Vagina (tissue), 2 donors: Measurements from ENCODE around the gene FAM81B. TPM values are rescaled to one million over a fixed set of nuclear protein-coding genes. Genes with fewer than 3 reads are reported as not detected.

Source experiments
- DNase-seq, 2 donors: peaks; one replicate each; pipeline ENCODE4 v3.0.0-alpha.2; 2017; ENCODE audit errors: extremely low spot score in 2 of 2
- H3K27ac ChIP-seq: fragments of 200-600 bp; sonication (generic); one replicate; pipeline ENCODE4 v1.5.1; 2019
- H3K27me3 ChIP-seq: fragments of 200-600 bp; sonication (generic); one replicate; pipeline ENCODE4 v1.5.1; 2019
- H3K36me3 ChIP-seq, 2 donors: fragments of 200-600 bp; sonication (generic); one replicate each; pipeline ENCODE4 v1.5.1; 2017 to 2019
- H3K4me1 ChIP-seq: fragments of 200-600 bp; sonication (generic); one replicate; pipeline ENCODE4 v1.5.1; 2019
- H3K4me3 ChIP-seq, 2 donors: fragments of 200-600 bp; sonication (generic); 1 replicate in 1 of 2; 2 replicates in 1 of 2; pipeline ENCODE4 v1.5.1; 2016 to 2019
- H3K9me3 ChIP-seq: fragments of 200-600 bp; sonication (generic); one replicate; pipeline ENCODE4 v1.5.1; 2019
- CTCF ChIP-seq, 3 experiments: fragments of 450-650 bp in 2 of 3; fragments of 200-600 bp in 1 of 3; sonication (generic) in 1 of 3; IDR thresholded peaks; one replicate each; pipeline ENCODE4 v1.5.1; 2017 to 2019; ENCODE audit warnings: antibody characterized with exemption in 3 of 3, mild to moderate bottlenecking in 2 of 3, moderate library complexity in 2 of 3
- POLR2A ChIP-seq, 2 donors: fragments of 450-650 bp; IDR thresholded peaks; one replicate each; pipeline ENCODE4 v1.6.1; 2017; ENCODE audit warnings: antibody characterized with exemption in 2 of 2, mild to moderate bottlenecking in 2 of 2, moderate library complexity in 2 of 2
- POLR2AphosphoS5 ChIP-seq, 2 donors: sonication (generic); formaldehyde crosslinking; IDR thresholded peaks; one replicate each; pipeline ENCODE4 v1.9.0; 2017; ENCODE audit warnings: antibody characterized with exemption in 2 of 2, mild to moderate bottlenecking in 2 of 2, low read depth in 1 of 2; ENCODE audit not compliant: insufficient read depth in 1 of 2
- intact Hi-C: fragments of 100-400 bp; cut with DNase I; formaldehyde crosslinking; loops from one replicate; pipeline ENCODE4 v1.15.1; 2023
- total RNA-seq: library from RNA; depleted of rRNA; stranded (reverse); fragments of >200 nt; gene quantifications from one replicate; pipeline ENCODE4 v1.2.3, GENCODE V29; 2016

The FAM81B gene
- total RNA-seq, 1 donor from 2014 or later = not detected

- H3K9me3 ChIP-seq = no peaks in the 10 kb centered on the region
- H3K4me3 ChIP-seq = no peak overlapping the region
- H3K36me3 ChIP-seq = no peaks in the 10 kb centered on the region
- intact Hi-C loops = no loop called here
- H3K27ac ChIP-seq = no peak overlapping the region
- no peaks in the 10 kb centered on the region for H3K27me3 ChIP-seq
- TF ChIP-seq POLR2AphosphoS5 (IDR thresholded peaks at IDR 0.05; ENCODE audit: insufficient read depth in 1 of 2, low read depth in 1 of 2) = no peak
- no peak for TF ChIP-seq CTCF (IDR thresholded peaks at IDR 0.05)
- TF ChIP-seq POLR2A (IDR thresholded peaks at IDR 0.05) = no peak
- no peaks in the 10 kb centered on the region for H3K4me1 ChIP-seq
- DNase-seq = no peak
Measured at GRCh38 chr5:95411474-95411873, 20.3 kb downstream of the FAM81B start.

- H3K4me1 ChIP-seq = no peaks in the 10 kb centered on the region
- no peaks in the 10 kb centered on the region for H3K27me3 ChIP-seq
- H3K27ac ChIP-seq = no peak overlapping the region
Measured at GRCh38 chr5:95414451-95414850, 23.3 kb downstream of the FAM81B start.

GRCh38 chr5:95417971-95418370 lies 26.8 kb downstream of the FAM81B start:
- no peaks in the 10 kb centered on the region for H3K9me3 ChIP-seq
- intact Hi-C loops = no loop called here
- H3K4me3 ChIP-seq = no peak overlapping the region
- H3K27me3 ChIP-seq = no peaks in the 10 kb centered on the region
- no peak overlapping the region for H3K27ac ChIP-seq
- H3K4me1 ChIP-seq = no peaks in the 10 kb centered on the region
- no peaks in the 10 kb centered on the region for H3K36me3 ChIP-seq
- DNase-seq = no peak
- TF ChIP-seq POLR2A (IDR thresholded peaks at IDR 0.05) (no peak), CTCF (IDR thresholded peaks at IDR 0.05) (no peak), POLR2AphosphoS5 (IDR thresholded peaks at IDR 0.05; ENCODE audit: insufficient read depth in 1 of 2, low read depth in 1 of 2) (no peak)

More at GRCh38 chr5:95414451-95414850, 23.3 kb downstream of the FAM81B start:
- Histone ChIP-seq H3K9me3 (no peaks in the 10 kb centered on the region), H3K4me3 (no peak overlapping the region), H3K36me3 (no peaks in the 10 kb centered on the region)
- intact Hi-C loops = no loop called here
- TF ChIP-seq POLR2A (IDR thresholded peaks at IDR 0.05) = no peak
- no peak for TF ChIP-seq CTCF (IDR thresholded peaks at IDR 0.05)
- TF ChIP-seq POLR2AphosphoS5 (IDR thresholded peaks at IDR 0.05; ENCODE audit: insufficient read depth in 1 of 2, low read depth in 1 of 2) = no peak
- no peak for DNase-seq

- TF ChIP-seq POLR2A (IDR thresholded peaks at IDR 0.05) = no peak
- no peak for TF ChIP-seq CTCF (IDR thresholded peaks at IDR 0.05)
- no peak for TF ChIP-seq POLR2AphosphoS5 (IDR thresholded peaks at IDR 0.05; ENCODE audit: insufficient read depth in 1 of 2, low read depth in 1 of 2)
- no peak overlapping the region for H3K27ac ChIP-seq
- intact Hi-C loops = no loop called here
- no peak overlapping the region for H3K4me3 ChIP-seq
- no peaks in the 10 kb centered on the region for H3K36me3 ChIP-seq
- no peaks in the 10 kb centered on the region for H3K4me1 ChIP-seq
- DNase-seq = no peak
- no peaks in the 10 kb centered on the region for H3K27me3 ChIP-seq
- H3K9me3 ChIP-seq = no peaks in the 10 kb centered on the region
Measured at GRCh38 chr5:95422838-95423237, 31.7 kb downstream of the FAM81B start.

GRCh38 chr5:95424016-95424415 lies 32.9 kb downstream of the FAM81B start:
- no peak for TF ChIP-seq POLR2A (IDR thresholded peaks at IDR 0.05)
- DNase-seq = no peak
- Histone ChIP-seq H3K4me1 (no peaks in the 10 kb centered on the region), H3K4me3 (no peak overlapping the region), H3K27ac (no peak overlapping the region), H3K36me3 (no peaks in the 10 kb centered on the region), H3K9me3 (no peaks in the 10 kb centered on the region), H3K27me3 (no peaks in the 10 kb centered on the region)
- intact Hi-C loops = no loop called here

- Histone ChIP-seq H3K9me3 (no peaks in the 10 kb centered on the region), H3K4me3 (no peak overlapping the region), H3K27ac (no peak overlapping the region), H3K27me3 (no peaks in the 10 kb centered on the region), H3K36me3 (no peaks in the 10 kb centered on the region), H3K4me1 (no peaks in the 10 kb centered on the region)
- intact Hi-C loops = no loop called here
- TF ChIP-seq POLR2A (IDR thresholded peaks at IDR 0.05) = no peak
- no peak for TF ChIP-seq CTCF (IDR thresholded peaks at IDR 0.05)
- no peak for TF ChIP-seq POLR2AphosphoS5 (IDR thresholded peaks at IDR 0.05; ENCODE audit: insufficient read depth in 1 of 2, low read depth in 1 of 2)
- no peak for DNase-seq
Measured at GRCh38 chr5:95424526-95424925, 33.4 kb downstream of the FAM81B start.
